Ovary (tissue), 3 donors: ENCODE measurements around the gene PLXNB2.

Source experiments
- CTCF ChIP-seq, 3 donors: fragments of 450-650 bp in 2 of 3; fragments of 200-600 bp in 1 of 3; IDR thresholded peaks; one replicate each; pipeline versions ENCODE4 v1.5.1 to v1.8.0; 2016 to 2022; ENCODE audit warnings: antibody characterized with exemption in 3 of 3, mild to moderate bottlenecking in 1 of 3
- POLR2A ChIP-seq: fragments of 450-650 bp; IDR thresholded peaks from one replicate; pipeline ENCODE4 v1.6.1; 2017; ENCODE audit warnings: antibody characterized with exemption, mild to moderate bottlenecking, moderate library complexity
- donor health status: DM: no; HTN: no; CAD: no.

GRCh38 chr22:50312371-50312770 is 4.9 kb upstream of the PLXNB2 start:
- TF ChIP-seq CTCF (IDR thresholded peaks at IDR 0.05) (no peak), POLR2A (no peak)
